UCSD-AML1 (cell line): Measurements from ENCODE around the gene CCDC106.
A peak's percentile ranks its signal among the peaks of the same experiment; 100 is the strongest.

Experiments
- DNase-seq: peaks from one replicate; lab custom pipeline; 2025; ENCODE audit not compliant: unreplicated experiment; lab: John Stamatoyannopoulos, UW

CCDC106 gene

GRCh38 chr19:55667006-55667381 lies 19.0 kb downstream of the CCDC106 start:
- no peak for DNase-seq

- no peak for DNase-seq
These were observed 19.5 kb downstream of the CCDC106 start for GRCh38 chr19:55667511-55667910.

- DNase-seq: no peak
These were observed 19.9 kb downstream of the CCDC106 start for GRCh38 chr19:55667958-55668357.

- no peak for DNase-seq
These were observed 20.8 kb downstream of the CCDC106 start for GRCh38 chr19:55668603-55669348.

GRCh38 chr19:55669418-55670279 lies 21.6 kb downstream of the CCDC106 start:
- no peak for DNase-seq

- DNase-seq: no peak
These were observed 22.5 kb downstream of the CCDC106 start for GRCh38 chr19:55670280-55671053.

- DNase-seq: no peak
These were observed 23.0 kb downstream of the CCDC106 start for GRCh38 chr19:55671054-55671378.

GRCh38 chr19:55672418-55672817 lies 24.4 kb downstream of the CCDC106 start:
- DNase-seq: no peak

- DNase-seq: no peak
These were observed 25.5 kb downstream of the CCDC106 start for GRCh38 chr19:55673465-55673864.

GRCh38 chr19:55673889-55674288 lies 25.9 kb downstream of the CCDC106 start:
- DNase-seq: no peak

- DNase-seq: no peak
These were observed 26.4 kb downstream of the CCDC106 start for GRCh38 chr19:55674459-55674840.

GRCh38 chr19:55674841-55675660 lies 27.0 kb downstream of the CCDC106 start, which contains the start of gene EPN1:
Gene EPN1 (plus strand): TSS chr19:55675226. CDS start chr19:55678628, 3,402 bp downstream.
- DNase-seq: peak; percentile 97

GRCh38 chr19:55675661-55676354 lies 27.8 kb downstream of the CCDC106 start:
- no peak for DNase-seq

GRCh38 chr19:55676383-55676782 lies 28.4 kb downstream of the CCDC106 start:
- no peak for DNase-seq

GRCh38 chr19:55676889-55677505 lies 29.0 kb downstream of the CCDC106 start:
- no peak for DNase-seq

GRCh38 chr19:55677572-55678028 lies 29.6 kb downstream of the CCDC106 start:
- DNase-seq: no peak

- DNase-seq: peak; percentile 38
These were observed 30.2 kb downstream of the CCDC106 start for GRCh38 chr19:55678121-55678671.

- DNase-seq: no peak
These were observed 31.6 kb downstream of the CCDC106 start for GRCh38 chr19:55679343-55680257.
